Activated CD4-positive, alpha-beta T cell treated with anti-CD3 and anti-CD28 coated beads, Interleukin-2, amount 50 U/mL, for 4 hours (primary cell): ENCODE measurements around the gene CAMKMT.

ENCODE experiments used
- DNase-seq, 2 experiments: peaks; one replicate each; pipeline ENCODE4 v3.0.0-alpha.2; 2020

CAMKMT gene

GRCh38 chr2:44519026-44519425, 157.3 kb downstream of the CAMKMT start:
- DNase-seq: no peak

- no peak for DNase-seq
Observed at GRCh38 chr2:44522846-44523245, 161.1 kb downstream of the CAMKMT start.

- no peak for DNase-seq
Observed at GRCh38 chr2:44524347-44524926, 162.7 kb downstream of the CAMKMT start.

GRCh38 chr2:44526352-44526751, 164.6 kb downstream of the CAMKMT start:
- no peak for DNase-seq

GRCh38 chr2:44528595-44528994, 166.8 kb downstream of the CAMKMT start:
- no peak for DNase-seq

- no peak for DNase-seq
Observed at GRCh38 chr2:44529448-44529847, 167.7 kb downstream of the CAMKMT start.

GRCh38 chr2:44531289-44531688, 169.5 kb downstream of the CAMKMT start:
- no peak for DNase-seq

- DNase-seq: no peak
Observed at GRCh38 chr2:44532031-44532430, 170.3 kb downstream of the CAMKMT start.

- no peak for DNase-seq
Observed at GRCh38 chr2:44533508-44533907, 171.8 kb downstream of the CAMKMT start.

GRCh38 chr2:44535376-44535775, 173.6 kb downstream of the CAMKMT start:
- DNase-seq: no peak

GRCh38 chr2:44537264-44537663, 175.5 kb downstream of the CAMKMT start:
- no peak for DNase-seq

GRCh38 chr2:44542520-44542919, 180.8 kb downstream of the CAMKMT start:
- DNase-seq: no peak

GRCh38 chr2:44543773-44544725, 182.3 kb downstream of the CAMKMT start:
- no peak for DNase-seq

GRCh38 chr2:44545005-44545404, 183.3 kb downstream of the CAMKMT start:
- DNase-seq: no peak

- DNase-seq: no peak
Observed at GRCh38 chr2:44546459-44547127, 184.8 kb downstream of the CAMKMT start.

GRCh38 chr2:44547718-44548117, 186.0 kb downstream of the CAMKMT start:
- no peak for DNase-seq

- DNase-seq: no peak
Observed at GRCh38 chr2:44548221-44549098, 186.7 kb downstream of the CAMKMT start.

GRCh38 chr2:44549099-44549471, 187.3 kb downstream of the CAMKMT start:
- DNase-seq: no peak

GRCh38 chr2:44549856-44550255, 188.1 kb downstream of the CAMKMT start:
- DNase-seq: no peak

- DNase-seq: no peak
Observed at GRCh38 chr2:44550561-44550960, 188.8 kb downstream of the CAMKMT start.

- no peak for DNase-seq
Observed at GRCh38 chr2:44551497-44551896, 189.8 kb downstream of the CAMKMT start.

- no peak for DNase-seq
Observed at GRCh38 chr2:44553456-44553855, 191.7 kb downstream of the CAMKMT start.

GRCh38 chr2:44555700-44556099, 194.0 kb downstream of the CAMKMT start:
- DNase-seq: no peak
